ENCODE results near the gene RHEBL1.

The RHEBL1 gene

DNA sequence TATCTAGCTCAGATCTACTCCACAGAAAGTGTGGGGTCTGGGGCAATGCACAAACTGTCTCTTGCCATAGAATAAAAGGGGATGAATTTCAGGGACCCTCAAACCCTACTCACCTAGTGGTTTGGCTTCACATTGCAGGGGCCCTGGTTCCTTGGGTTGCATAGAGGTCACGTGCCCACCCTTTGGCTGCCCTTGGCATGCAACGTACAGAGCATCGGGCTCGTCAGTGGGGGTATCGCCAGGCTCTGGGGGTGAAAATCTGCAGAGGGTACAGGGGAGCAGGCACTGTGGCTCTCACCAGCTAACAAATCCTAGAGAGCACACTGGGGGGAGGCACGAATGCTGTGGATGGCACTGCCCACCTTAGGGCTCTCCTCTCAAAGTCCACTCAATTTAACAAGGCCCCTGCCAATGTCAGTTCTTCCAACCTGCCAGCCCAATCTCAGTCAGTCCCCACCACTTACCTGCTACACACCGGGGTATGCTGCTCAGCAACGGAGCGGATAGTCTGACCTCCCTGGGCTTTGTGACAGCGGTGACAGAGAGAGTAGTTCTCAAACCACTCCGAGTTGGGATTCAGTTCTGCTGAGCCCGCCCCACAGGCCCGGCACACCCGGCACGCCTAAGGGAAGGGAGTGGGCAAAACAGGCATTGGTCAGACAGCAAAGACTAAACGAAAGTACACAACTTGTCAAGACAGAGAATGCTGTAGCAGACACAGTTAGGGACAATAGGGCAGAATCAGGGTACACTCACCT is 17.1 kb downstream of the RHEBL1 start:
- DNase-seq, result no peak

DNA sequence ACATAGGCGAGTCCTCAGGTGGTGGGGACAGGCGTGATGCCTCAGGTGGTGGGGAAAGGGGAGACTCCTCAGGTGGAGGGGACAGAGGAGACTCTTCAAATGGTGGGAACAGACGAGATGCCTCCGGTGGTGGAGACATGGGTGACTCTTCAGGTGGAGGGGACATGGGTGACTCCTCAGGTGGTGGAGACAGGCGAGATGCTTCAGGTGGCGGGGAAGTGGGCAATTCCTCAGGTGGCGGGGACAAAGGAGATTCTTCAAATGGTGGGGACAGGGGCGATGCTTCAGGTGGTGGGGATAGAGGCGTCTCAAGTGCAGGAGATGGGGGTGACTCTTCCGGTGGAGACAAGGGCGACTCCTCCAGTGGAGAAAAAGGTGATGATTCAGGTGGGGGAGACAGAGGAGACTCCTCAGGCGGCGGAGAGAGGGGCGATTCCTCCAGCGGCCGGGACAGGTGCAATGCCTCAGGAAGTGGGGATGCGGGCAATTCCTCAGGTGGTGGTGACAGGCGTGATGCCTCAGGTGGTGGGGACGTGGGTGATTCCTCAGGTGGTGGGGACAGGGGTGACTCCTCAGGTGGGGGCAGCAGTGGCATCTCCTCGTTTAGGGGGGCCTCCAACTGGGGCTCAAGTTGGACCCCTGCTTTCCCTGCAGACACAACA is 17.9 kb downstream of the RHEBL1 start:
- no peak for DNase-seq

DNA sequence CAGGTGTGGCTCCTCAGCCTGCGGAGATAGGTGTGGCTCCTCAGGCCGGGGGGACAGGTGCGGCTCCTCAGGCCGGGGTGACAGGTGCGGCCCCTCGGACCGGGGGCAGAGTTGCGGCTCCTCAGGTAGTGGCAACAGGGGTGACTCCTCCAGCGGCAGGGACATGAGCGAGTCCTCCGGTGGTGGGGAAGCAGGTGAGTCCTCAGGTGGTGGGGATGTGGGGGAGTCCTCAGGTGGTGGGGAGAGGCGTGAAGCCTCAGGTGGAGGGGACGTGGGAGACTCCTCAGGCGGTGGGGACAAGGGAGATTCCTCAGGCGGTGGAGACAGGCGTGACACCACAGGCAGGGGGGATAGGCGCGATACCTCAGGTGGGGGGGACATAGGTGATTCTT is 18.4 kb downstream of the RHEBL1 start:
- no peak for DNase-seq

DNA sequence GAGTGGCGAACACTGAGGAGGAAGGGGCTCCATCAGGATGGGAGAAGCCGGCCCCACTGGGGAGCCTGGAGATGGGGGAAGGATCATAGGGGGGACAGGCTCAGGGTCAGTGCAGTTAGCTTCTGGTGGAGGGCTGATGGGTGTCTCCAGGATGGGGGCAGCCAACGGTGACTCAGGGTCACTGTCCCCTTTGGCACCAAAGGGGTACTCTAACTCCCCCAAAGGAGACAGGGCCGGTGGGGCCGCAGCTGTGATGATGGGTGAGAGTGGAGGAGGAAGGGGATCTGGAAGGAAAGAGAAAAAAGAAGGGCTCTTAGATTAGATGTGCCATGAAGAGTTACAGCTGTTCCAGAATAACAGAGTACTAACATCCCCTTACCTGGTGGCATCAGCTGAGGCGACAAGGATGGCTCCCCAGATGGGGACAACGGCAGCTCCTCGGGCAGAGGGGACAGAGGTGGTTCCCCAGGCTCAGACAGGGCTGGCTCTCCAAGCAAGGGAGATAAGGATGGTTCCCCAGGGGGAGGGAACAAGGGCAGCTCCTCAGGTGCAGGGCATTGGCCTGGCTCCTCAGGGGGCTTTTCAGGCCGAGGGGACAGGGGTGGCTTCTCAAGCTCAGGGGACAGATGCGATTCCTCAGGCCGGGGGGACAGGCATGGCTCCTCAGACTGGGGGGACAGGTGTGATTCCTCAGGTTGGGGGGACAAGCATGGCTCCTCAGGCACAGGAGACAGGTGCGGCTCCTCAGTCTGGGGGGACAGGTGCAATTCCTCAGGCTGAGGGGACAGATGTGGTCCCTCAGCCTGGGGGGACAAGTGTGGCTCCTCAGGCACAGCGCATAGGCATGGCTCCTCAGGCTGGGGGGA is 19.0 kb downstream of the RHEBL1 start:
- DNase-seq, result no peak

DNA sequence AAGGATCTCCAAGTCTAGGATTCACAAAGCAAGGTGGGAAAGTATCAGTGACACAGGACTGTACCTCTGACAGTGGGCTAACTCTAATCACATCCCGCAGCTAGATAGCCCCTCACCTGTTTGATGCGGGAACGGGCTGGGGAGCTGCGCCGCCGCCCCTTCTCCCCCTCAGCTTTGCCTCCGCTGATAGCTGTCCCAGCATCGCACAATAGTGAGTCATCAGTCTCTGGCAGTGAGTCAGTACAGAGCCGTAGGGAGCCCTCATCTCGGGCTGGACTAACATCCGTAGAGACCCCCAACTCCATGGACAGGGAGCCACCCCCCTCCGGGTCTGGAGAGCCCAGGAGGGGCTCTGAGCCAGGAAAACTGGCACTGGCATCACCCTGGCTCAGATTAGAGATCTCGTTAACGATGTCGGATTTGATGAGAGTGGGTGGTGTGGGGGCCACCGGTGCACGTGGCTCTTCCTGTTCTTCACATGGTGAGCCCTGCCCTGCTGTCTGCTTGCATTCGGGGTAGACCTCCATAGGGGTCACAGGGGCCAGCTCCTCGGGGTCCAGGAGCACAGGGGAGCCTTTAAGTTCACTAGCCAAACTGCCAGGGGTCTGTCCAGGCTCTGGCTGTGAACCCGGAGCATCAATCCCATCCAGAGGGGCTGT is 20.1 kb downstream of the RHEBL1 start:
- no peak for DNase-seq

DNA sequence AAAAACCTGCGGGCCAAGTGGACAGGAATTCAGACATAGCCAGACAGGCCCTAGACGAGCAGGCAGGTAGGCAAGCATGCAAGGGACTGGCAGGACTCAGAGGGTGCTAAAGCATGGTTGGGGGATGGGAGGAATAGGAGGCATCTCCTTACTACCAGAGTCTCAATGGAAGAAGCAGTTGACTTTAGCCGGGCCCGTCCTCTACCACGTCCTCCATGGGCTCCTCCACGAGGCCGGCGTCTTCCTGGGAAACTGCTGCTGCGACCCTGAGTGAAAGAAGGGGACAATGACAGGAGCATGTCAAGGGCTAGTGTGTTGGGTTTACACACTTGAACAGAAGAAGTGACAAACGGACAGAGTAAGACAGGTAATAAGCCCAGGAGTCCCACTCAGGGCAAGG is 20.8 kb downstream of the RHEBL1 start:
- DNase-seq, result no peak

DNA sequence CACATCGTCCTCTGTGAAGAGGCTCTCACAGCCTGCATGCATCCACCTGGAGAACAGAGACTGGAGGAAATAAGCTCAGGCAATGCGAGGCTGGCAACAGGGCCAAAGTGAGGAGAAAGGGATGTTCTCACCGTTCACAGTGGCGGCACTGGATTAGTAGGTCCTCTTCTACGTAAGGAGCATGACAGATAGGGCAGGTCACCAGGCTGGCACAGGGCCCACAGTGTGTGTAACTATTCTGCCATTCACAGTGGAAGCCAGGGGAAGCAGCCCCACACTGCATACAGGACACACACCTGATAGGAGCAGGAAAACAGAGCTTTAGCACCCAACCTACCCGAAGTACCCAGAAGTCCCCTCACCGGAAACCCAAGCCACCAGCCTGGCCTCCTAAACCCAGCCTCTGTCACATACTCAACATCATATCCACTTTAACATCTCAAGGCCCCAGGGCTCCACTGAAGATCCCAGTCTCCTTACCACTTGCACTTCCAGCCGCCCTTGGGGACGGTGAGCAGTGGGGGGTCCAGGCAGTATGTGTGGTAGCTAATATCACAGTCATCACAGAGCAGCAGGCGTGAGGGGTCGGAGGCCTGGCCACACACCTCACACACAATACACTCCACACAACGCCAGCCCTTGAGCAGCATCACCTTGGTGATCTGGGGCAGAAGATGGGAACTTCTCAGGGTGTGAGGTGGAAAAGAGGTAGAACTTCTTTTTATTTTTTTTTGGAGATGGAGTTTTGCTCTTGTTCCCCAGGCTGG is 23.5 kb downstream of the RHEBL1 start:
- no peak for DNase-seq

DNA sequence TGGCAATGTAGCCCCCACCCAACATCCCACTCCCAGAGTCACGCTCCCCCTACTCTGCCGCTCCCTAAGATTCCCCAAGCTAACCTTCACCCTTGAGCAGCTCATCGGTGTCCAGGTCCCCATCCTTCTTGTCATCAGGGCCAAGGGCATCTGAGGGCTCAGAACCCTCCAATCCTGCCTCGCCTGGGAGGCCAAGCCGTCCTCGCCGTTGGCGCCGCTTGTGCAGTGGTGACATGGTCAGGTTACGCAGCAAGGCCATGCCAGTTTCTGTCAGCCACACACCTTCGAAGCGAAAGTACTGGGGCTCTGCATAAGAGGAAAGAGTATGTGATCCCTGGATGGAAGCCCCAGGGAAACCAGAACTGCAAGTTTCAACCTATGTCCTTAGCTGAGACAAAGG is 25.1 kb downstream of the RHEBL1 start:
- DNase-seq, result no peak

DNA sequence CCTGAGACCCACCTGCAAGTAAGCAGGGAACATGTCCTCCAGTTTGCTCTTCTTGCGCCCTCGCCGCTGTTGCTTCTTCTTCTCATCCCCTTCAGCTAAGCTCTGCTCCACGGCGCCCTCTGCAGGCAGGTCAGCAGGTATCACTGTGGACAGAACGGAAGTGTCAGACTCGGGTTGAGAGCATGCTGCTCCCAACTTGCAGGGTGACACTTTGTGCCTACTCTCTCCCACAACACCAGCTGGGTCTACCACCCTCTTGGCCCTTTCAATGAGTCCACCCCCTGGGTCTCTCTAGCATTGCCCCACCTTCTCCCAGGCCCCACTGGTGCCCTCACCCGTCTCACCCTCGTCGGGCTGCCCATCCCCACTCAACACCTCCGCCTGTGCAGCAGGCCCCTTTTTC is 25.9 kb downstream of the RHEBL1 start:
- DNase-seq, result peak; percentile 87

DNA sequence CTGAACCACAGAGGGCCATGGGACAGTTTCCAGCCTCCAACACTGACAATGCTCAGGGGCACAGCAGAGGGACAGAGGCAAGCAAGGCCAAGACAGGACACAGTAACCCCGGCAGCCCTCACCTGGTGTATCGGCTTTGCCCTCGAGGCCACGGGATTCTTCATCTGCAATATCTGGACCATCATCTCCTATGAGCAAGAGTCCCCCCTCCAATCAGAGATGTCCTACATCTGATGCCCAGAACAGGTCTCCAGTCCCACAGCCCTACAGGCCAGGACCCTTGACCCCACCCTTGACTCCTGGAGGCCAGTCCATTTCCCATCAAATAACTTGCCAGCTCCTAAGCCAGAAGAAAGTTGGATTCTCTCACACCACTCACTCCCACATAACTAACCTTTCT is 26.5 kb downstream of the RHEBL1 start:
- DNase-seq, result no peak

DNA sequence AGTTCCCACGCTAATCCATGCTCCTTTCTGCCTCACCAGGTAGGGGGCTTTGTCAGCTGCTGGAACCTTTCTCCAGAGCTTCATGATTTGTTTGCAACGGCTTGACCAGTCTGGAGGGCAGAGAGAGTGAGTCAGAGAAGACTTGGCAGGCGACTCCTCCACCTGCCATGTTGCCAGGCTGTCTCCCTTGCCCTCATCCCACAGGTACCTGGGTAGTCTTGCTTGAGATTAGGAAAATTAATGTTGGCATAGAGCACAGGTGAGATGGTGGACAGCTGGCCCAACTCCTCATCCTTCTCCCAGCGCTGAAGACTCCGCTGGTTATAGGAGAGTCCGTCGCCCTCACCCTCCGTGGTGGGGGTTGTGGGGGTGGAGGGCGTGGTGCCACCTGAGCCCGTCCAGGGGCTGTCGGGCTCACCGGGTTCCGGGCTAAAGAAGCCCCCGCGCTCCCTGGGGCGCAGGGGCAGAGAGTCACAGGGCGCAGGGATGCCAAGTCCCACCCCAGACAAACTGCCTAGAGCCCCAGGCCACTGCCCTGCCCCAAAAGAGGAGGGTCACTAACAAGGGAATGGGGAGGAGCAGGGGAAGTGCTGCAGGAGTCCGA is 27.8 kb downstream of the RHEBL1 start:
- no peak for DNase-seq

DNA sequence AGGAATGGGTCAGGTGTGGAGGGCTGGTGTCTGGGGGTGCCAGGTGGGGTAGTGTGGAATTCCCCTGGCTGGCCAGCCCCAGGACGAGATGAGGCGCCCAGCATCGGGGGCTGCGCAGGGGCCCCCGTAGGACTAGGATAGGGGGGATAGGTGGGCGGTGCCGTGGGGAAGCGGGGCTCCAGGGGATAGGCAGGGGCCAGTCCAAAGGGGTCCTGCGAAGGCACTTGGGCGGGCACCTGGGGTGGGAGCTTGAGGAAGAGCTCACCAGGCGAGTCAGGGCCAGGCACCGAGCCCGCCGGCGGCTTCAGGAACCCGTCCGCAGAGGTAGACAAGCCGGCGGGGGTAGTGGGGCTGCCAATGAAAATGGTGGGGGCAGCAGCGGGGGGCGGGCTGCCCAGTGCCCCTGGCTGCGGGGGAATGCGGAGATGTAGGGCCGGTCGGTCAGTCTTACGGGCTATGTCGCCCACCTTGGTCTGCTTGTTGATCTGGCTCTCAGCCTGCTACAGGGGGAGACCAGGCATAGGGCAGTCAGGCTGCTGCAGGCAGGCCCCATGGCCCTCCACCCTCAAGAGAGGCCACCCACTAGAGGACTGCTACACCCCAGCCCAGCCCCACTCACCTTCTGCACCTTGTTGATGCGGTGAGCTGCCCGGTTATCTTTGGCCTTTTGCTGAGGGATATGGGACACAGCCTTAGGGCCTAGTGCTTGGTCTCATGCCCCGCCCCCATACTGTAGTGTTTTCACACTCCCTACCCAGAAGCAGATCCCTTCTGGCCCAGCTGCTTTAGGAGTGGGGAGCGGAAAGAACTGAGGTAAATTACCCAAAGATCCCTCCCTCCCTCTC is 28.5 kb downstream of the RHEBL1 start:
- DNase-seq, result no peak

DNA sequence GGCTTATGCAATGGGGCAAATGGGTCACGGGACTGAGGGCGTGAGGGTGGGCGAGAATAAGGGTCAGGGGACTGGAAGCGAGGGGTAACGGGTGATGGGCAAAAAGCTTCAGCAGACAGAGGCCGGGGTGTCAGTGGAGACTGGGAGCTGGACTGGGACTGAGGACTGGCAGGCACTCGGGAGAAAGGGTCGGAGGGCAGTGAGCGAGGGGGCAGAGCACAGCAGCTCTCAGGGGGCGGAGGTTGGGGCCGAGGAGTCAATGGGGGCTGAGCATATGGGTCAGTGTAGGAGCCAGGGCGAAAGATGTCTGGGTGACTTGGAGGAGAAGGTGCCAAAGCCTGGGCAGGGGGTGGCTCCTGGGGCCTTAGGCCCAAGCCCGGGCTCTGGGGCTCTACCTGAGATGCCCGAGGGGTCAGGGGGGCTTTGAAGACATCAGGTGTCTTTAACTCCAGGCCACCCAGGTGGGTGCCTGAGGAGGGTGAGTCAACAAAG is 29.4 kb downstream of the RHEBL1 start:
- no peak for DNase-seq

DNA sequence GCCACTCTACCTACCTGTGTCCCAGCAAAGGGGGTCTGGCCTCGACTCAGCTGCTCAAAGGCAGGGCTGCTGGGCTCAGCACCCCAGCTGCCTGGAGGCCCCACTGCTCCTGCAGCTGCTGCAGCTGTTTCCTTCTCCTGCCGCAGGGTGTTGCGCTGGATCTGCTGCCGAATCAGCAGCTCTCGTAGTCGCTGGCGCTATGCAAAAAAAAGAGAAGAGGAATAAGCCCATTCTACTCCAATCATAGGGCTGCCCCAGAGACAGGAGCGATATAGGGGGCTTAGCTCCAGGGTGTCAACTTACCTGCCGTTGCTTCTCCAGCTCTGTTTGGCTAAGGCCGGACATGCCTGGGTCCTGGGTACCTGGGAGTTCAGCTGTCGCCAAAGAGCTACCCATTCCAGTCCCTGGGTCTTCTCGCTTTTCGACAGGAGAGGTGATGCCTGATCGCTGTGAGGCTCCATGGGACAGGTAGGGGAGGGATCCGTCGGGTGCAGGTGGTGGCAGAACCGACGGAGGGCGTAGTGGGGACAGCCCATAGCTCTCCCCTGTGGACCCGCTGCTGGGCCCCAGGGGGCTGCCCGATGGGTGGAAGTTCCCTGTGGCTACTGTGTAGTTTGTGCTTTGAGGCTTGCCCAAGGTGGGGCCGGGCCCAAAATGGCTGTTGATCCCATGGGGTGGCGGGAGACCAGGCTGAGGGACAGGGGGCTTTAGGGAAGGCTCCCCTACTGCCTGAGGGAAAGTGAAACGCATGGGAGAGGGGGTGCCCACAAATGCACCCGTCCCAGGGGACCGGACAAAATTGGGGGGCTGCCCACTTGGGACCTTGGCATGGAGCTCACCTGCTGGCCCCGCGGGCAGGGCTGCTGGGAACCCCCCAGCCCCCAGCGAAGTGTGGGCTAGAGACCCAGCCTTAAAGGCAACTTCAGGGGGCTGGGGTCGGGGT is 30.1 kb downstream of the RHEBL1 start:
- no peak for DNase-seq

DNA sequence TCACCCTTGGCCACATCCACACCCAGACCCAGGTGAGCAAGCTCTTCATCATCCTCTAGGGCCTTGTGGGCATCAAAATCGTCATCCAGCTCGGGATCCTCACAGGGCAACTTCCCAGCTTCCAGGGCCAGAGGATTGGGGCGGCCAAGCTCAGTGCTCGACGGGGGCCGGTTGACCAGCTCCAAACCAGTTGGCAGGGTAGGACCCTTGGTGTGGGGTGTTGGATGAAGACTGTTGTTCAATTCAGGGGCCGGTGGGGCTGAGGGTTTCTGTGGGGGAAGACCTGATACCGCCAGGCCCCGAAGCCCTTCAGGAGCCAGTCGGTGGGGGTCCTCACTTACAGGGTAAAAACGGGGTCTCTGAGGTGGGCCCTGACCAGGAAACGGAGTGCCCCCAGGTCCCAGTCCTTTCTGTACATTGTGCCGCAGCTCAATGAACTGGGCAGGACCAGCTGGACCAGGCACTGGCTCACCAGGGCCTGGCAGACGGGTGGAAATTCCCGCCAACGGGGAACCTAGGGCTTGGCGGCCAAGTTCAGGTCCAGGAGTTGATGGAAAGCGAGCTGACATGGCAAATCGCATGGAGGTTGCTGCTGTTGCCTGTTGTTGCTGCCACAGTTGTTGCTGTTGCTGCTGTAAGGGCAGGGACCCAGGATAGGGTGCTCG is 31.4 kb downstream of the RHEBL1 start:
- no peak for DNase-seq

DNA sequence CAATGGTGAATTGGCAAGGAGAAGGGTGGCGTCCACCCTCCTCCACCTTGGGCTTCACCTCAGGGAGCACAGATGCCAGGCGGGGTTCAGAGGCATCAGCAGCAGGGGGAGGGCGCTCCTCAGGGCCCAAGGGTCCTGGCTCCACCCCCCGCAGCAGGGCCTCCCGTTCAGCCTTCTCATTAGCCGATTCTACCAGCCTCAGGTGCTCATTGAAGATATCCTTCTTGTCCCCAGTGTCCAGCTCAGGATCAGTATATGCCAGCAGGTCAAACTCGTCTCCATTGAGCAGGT is 31.9 kb downstream of the RHEBL1 start:
- no peak for DNase-seq

DNA sequence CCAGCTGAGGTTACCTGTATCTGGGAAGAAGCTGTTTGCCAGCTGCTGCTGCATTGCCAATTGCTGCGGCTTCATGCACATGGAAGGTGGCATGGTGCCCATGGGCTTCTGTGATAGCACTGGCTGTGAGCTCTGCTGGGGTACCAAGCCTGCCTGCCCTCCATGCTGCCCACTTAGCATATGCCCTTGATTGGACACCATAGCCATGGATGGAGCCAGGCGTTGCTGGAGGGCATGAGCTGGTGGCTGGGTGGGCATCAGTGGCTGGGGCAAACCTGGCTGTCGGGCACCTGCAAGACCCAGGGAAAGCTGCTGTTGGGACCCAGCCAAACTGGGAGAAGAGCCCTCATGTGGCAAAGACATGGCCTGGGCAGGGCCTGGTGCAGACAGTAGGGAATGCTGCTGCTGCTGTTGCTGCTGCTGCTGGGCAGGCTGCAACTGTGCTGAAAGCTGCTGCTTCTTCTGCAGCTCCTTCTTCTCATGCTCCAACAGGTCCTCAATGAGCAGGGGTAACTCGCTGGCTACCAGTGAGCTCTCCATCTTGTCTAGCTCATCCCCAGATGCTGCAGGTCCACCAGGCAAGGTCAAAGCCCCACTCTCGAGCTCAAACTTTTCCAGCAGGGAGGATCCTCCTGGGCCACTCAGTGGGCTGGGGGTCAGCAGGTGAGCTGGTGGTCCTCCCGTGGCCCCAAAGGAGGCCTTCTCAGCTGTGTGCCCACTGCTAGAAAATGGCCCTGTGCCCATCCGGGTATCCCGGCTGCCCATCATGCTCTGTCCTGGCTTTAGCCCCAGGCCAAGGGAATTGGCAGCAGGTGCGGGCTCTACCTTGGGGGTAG is 32.5 kb downstream of the RHEBL1 start:
- no peak for DNase-seq

DNA sequence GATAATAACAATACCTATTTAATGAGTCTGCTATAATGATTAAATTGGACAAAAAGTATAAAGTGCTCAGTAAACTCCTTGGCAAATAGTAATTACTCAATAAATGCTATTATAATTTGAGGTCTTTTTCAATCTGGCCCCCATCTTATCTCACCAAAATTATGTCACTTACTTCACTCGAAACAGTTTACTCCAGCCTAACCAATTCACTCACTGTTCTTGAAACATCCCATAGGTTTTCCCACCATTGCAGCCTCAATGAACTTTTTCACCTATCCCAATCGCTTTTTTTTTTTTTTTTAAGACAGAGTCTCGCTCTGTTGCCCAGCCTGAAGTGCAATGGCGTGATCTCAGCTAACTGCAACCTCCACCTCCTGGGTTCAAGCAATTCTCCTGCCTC is 33.8 kb downstream of the RHEBL1 start:
- DNase-seq, result no peak

Data from T-helper 9 cell (primary cell).